A673 (cell line): ENCODE measurements around the gene CAMK4.

ENCODE experiments used
- CTCF ChIP-seq: fragments of 300-800, 200-600 bp; sonication (generic); conservative IDR thresholded peaks from 2 replicates; pipeline ENCODE4 v1.5.1; 2017; ENCODE audit warnings: low read depth, mild to moderate bottlenecking, antibody characterized with exemption, low read length, moderate library complexity, mixed read lengths
- EZH2 ChIP-seq: fragments of 200-600 bp; sonication (generic); IDR thresholded peaks from 2 replicates; pipeline ENCODE4 v1.6.1; 2017; ENCODE audit warnings: borderline replicate concordance, low read depth, mild to moderate bottlenecking, mixed read lengths, antibody characterized with exemption, low read length; ENCODE audit not compliant: poor library complexity, severe bottlenecking

- TF ChIP-seq EZH2: no peak
- no peak for TF ChIP-seq CTCF
Measured at GRCh38 chr5:111488353-111488752, 264.2 kb downstream of the CAMK4 start.
